Measurements from ENCODE around the gene PCSK7.

DNA sequence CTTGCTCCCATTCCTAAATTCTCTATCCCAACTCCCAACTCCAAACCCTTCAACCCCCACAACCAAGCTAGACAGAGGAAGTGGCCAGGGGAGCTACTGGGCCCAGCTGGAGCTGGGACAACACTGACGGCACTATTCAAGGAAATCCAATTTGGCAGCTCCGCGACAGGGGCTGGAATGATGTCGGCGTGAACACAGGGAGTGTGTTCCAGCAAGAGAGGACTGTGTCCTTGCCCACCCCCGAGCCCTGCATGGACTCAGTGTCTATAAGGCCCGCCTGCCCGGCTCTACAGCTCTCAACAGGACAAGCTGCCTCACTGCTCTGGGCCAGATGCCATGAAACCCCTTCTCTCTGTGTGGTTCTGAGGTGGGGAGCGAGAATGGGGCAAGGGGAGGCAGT is 11.3 kb downstream of the PCSK7 start:
- TF ChIP-seq, protein P1, sequence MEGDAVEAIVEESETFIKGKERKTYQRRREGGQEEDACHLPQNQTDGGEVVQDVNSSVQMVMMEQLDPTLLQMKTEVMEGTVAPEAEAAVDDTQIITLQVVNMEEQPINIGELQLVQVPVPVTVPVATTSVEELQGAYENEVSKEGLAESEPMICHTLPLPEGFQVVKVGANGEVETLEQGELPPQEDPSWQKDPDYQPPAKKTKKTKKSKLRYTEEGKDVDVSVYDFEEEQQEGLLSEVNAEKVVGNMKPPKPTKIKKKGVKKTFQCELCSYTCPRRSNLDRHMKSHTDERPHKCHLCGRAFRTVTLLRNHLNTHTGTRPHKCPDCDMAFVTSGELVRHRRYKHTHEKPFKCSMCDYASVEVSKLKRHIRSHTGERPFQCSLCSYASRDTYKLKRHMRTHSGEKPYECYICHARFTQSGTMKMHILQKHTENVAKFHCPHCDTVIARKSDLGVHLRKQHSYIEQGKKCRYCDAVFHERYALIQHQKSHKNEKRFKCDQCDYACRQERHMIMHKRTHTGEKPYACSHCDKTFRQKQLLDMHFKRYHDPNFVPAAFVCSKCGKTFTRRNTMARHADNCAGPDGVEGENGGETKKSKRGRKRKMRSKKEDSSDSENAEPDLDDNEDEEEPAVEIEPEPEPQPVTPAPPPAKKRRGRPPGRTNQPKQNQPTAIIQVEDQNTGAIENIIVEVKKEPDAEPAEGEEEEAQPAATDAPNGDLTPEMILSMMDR (conservative IDR thresholded peaks at IDR 0.05; ENCODE audit: low read depth, low read length) = no peak
- no peak for TF ChIP-seq EZH2 (IDR thresholded peaks at IDR 0.05; ENCODE audit: low read length, unreplicated experiment)
- no peak for TF ChIP-seq EZH2phosphoT487 (IDR thresholded peaks at IDR 0.05; ENCODE audit: borderline replicate concordance, low read length)
